ENCODE measurements around the gene CHRNA7.
"Not testable (repeated sequence)": the region's sequence is repeated elsewhere in the genome, so short reads cannot be mapped to it uniquely, and the experiment has no call there.

CHRNA7 gene

DNA sequence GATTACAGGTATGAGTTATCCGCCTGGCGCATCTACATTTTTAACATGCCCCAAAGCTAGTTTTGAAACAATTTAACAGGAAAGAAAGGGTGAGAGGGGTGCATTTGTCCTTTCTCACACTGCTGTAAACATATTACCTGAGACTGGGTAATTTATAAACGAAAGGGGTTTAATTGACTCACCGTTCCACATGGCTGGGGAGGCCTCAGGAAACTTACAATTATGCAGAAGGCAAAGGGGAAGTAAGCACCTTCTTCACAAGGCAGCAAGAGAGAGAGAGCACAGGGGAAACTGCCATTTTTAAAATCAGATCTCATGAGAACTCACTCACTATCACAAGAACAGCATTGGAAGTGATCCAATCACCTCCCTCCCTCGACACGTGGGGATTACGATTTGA, 165.9 kb downstream of the CHRNA7 start:
- DNase-seq: not testable (repeated sequence)

DNA sequence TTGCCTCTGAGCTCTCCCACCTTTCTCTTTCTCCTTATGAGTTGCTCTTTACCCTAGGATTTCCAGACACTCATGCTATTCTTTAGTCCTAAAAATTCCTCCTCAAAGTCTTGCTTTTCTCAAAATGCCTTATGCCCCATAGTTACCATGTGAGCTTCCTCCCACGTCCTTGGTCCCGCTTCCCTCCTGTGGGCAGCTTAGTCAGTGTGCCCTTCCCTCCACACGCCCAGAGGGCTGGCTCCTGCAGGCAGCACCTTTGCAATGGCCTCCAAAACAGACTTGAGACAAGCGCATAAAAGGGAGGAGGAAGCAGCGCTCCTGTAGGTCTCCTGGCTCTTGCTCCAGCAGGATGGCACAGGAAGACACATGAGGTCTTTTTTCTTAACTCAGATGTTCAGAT, 168.6 kb downstream of the CHRNA7 start:
- not testable (repeated sequence) for DNase-seq

DNA sequence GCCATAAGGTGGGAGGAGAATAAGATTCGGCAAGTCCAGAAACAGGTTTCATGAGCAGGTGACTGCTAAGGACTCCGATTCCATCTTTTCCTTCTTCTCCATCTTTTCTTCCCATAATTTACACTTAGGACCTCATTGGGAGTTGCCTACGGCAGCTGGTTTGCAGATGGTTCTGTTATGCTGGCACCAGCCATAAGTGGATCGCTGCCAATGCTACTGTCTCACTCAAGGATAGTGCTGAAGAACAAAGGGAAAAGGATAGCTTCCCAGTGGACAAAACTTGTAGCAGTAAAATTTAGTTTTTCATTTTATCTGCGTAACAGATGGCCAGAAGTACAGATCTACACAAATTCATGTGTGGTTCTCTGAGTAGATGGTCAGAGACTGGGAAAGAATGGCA, 178.8 kb downstream of the CHRNA7 start:
- not testable (repeated sequence) for DNase-seq

DNA sequence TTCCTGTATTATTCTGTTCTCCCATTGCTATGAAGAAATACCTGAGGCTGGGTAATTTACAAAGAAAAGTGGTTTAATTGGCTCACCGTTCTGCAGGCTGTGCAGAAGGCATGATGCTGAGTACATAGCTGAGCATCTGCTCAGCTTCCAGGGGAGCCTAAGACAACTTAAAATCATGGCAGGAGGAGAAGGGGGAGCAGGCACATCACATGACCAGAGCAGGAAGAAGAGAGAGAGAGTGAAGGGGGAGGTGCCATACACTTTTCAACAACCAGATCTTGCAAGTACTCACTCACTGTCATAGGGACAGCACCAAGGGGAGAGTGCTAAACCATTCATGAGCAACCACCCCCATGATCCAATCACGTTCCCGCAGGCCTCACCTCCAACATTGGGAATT, 188.4 kb downstream of the CHRNA7 start:
- DNase-seq: no peak
